ENCODE data around the gene MLLT10. TPM values are rescaled to one million over a fixed set of nuclear protein-coding genes. Genes with fewer than 3 reads are reported as not detected.

Gene MLLT10
- total RNA-seq, 1 donor = 36.1 TPM

DNA sequence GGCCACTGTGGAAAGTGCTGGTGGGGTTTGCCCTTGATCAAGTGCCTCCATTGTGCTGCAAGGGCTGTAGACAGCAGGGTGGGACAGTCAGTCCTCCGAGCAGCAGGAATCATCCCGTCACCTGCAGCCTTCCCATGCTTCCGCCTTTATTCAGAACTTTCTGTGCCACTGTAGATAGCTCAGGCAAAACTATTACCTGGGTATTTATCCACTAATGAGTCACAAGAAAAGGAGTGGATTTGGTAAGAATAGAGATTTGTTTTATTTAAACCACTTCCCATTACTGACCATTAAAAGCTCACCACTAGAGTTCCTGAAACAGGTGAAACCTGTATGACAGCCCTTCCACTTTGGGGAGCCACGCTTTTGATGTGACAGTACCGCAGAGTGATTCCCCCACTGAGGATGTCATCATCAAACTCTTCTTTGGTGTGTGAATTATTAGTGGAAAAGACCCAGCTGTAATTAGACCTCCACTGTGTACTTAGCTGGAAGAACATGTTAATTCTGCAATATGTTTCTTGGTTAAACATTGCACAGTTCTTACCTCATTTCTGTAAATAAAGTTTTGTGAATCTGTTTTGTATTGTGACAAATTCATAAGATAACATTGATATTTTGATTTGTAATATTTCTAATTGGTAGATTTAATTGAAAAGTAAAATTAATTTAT, 208.8 kb downstream of the MLLT10 start:
- TF ChIP-seq, protein P1, sequence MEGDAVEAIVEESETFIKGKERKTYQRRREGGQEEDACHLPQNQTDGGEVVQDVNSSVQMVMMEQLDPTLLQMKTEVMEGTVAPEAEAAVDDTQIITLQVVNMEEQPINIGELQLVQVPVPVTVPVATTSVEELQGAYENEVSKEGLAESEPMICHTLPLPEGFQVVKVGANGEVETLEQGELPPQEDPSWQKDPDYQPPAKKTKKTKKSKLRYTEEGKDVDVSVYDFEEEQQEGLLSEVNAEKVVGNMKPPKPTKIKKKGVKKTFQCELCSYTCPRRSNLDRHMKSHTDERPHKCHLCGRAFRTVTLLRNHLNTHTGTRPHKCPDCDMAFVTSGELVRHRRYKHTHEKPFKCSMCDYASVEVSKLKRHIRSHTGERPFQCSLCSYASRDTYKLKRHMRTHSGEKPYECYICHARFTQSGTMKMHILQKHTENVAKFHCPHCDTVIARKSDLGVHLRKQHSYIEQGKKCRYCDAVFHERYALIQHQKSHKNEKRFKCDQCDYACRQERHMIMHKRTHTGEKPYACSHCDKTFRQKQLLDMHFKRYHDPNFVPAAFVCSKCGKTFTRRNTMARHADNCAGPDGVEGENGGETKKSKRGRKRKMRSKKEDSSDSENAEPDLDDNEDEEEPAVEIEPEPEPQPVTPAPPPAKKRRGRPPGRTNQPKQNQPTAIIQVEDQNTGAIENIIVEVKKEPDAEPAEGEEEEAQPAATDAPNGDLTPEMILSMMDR (IDR thresholded peaks at IDR 0.05; ENCODE audit: insufficient read depth, low read length) = no peak
- DNase-seq (ENCODE audit: low read depth) = no peak
- no peak overlapping the region for H3K4me3 ChIP-seq (ENCODE audit: low read depth, low read length)

DNA sequence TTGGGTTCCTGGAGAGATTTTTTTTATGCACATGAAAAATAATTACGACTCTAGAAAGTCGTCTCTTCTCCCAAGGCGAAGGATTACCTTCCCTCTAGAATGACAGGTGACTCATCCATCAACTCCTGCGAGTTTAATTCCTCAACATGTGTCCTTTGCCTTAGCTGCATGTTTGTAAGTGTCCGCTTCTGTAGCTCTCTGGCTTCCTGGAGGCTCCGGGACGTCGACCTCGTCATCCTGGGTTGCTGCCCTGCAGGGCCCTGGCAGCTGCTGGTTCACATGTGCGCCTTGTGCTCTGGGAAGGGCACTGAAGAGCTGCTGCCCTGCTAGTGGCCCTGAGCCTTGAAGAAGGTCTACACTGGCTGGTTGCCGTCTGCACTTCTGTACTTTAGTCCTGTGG, 210.2 kb downstream of the MLLT10 start:
- no peak for DNase-seq (ENCODE audit: low read depth)
- TF ChIP-seq, protein P1 (IDR thresholded peaks at IDR 0.05; ENCODE audit: insufficient read depth, low read length) = no peak
- H3K4me3 ChIP-seq (ENCODE audit: low read depth, low read length) = no peak overlapping the region

DNA sequence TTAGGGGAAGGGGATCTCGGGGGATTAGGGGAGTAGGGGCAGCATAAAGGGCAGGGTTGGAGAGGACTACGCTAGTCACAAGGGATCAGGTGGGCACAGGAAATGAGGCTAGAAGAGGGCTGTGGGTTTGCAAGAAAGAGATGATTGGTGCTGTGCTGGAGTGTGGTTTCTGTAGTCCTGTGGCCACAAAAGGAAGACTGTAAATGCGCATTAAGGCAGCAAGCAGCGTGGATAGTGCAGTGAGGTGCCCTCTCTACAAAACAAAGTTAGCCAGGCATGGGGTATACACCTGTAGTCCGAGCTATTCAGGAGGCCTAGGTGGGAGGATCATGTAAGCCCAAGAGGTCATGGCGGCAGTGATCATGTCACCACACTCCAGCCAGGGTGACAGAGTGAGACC, 212.1 kb downstream of the MLLT10 start:
- TF ChIP-seq, protein P1 (IDR thresholded peaks at IDR 0.05; ENCODE audit: insufficient read depth, low read length) = no peak
- no peak overlapping the region for H3K4me3 ChIP-seq (ENCODE audit: low read depth, low read length)
- no peak for DNase-seq (ENCODE audit: low read depth)

DNA sequence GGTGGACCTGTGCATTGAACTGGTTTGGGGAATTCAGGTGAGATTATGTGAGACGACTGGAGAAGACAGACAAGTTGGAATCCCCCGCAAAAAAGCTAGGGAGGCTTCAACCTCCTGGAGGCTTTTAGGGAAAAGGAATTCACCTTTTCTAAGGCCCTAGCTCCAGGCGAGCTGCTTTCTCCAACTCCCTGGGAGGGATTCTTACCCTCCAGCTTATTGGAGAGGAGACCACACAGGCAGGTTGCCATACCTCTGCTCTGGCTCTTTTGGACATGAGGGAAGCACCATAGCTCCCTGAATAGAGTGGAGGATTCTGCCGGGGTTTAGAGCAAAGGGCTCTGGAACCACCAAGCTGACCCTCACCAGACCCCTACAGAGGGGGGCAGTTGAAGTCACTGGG, 213.8 kb downstream of the MLLT10 start:
- no peak for DNase-seq (ENCODE audit: low read depth)
- H3K4me3 ChIP-seq (ENCODE audit: low read depth, low read length) = no peak overlapping the region
- TF ChIP-seq, protein P1 (IDR thresholded peaks at IDR 0.05; ENCODE audit: insufficient read depth, low read length) = no peak

DNA sequence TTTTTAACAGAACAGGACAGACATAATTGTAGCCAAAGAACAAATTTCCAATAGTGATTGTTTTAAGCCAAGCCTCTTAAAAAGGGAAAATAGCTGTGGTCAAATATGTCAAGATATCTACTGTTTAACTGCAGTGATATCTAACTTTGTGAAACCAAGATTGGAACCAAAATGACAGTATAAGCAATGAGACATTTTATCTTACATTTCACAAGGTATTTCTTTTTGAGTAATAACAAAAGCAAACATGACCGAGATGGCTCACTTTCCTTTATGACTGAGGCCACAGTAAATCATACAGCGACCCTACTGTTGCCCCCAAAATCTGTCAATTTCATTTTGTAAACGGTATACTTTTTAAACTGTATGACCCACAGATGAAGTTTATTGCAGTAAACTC, 215.8 kb downstream of the MLLT10 start:
- TF ChIP-seq, protein P1 (IDR thresholded peaks at IDR 0.05; ENCODE audit: insufficient read depth, low read length) = no peak
- DNase-seq (ENCODE audit: low read depth) = peak; percentile 79
- H3K4me3 ChIP-seq (ENCODE audit: low read depth, low read length) = no peak overlapping the region

DNA sequence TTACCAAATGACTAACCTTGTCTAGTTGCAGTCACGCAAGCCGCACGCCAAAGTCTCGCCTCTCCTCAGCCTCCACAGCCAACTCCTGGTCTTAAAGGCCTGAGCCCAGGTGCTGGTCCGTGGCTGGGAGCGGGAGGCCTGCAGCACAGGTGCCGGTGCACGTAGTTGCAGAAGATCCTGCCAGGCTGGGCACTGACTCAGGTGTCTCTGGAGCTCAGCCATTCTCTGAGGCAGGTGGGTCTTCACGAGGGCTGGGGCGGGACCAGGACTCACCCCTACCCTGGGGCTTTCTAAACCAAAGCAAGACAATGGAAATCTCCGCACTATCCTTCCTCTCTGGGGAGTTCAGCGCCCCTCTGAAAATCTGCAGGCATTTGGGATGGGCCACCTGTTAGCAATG, 216.4 kb downstream of the MLLT10 start:
- no peak for DNase-seq (ENCODE audit: low read depth)
- TF ChIP-seq, protein P1 (IDR thresholded peaks at IDR 0.05; ENCODE audit: insufficient read depth, low read length) = no peak
- H3K4me3 ChIP-seq (ENCODE audit: low read depth, low read length) = no peak overlapping the region
